SU-DHL-6 (cell line): Measurements from ENCODE around the gene UTP4.

Experiments
- H2AFZ ChIP-seq: fragments of 200-600 bp; sonication (generic); 2 replicates; pipeline ENCODE4 v1.6.1; 2014; ENCODE audit warnings: low read depth, mild to moderate bottlenecking, moderate library complexity, mixed read lengths, antibody characterized with exemption, low read length; ENCODE audit not compliant: severe bottlenecking
- H3F3A ChIP-seq: fragments of 200-600 bp; shearing (Covaris generic); 2 replicates; pipeline ENCODE4 v1.6.0; 2016; ENCODE audit warnings: antibody characterized with exemption, mild to moderate bottlenecking; ENCODE audit not compliant: insufficient read depth
- H3K27ac ChIP-seq: fragments of 200-600 bp; sonication (generic); 2 replicates; pipeline ENCODE4 v1.5.1; 2016; ENCODE audit warnings: low read depth, mild to moderate bottlenecking, low read length, moderate library complexity, mixed read lengths
- H3K27me3 ChIP-seq: fragments of 200-600 bp; sonication (generic), shearing (Covaris generic); 2 replicates; pipeline ENCODE4 v1.6.0; 2014; ENCODE audit warnings: mild to moderate bottlenecking, low read length
- H3K36me3 ChIP-seq: fragments of 200-600 bp; sonication (generic); 2 replicates; pipeline ENCODE4 v1.6.1; 2014; ENCODE audit warnings: mild to moderate bottlenecking, low read length, mixed read lengths
- H3K4me2 ChIP-seq: fragments of 300-600, 200-600 bp; shearing (Covaris generic), sonication (generic); 2 replicates; pipeline ENCODE4 v1.6.0; 2014; ENCODE audit warnings: low read length, low read depth, mild to moderate bottlenecking; ENCODE audit not compliant: poor library complexity, severe bottlenecking
- H3K4me3 ChIP-seq: fragments of 200-600 bp; sonication (generic); 2 replicates; pipeline ENCODE4 v1.5.1; 2014; ENCODE audit warnings: antibody characterized with exemption, low read length, mild to moderate bottlenecking, mixed read lengths; ENCODE audit not compliant: insufficient read depth, poor library complexity, severe bottlenecking
- H3K79me2 ChIP-seq: fragments of 200-600 bp; sonication (generic); 2 replicates; pipeline ENCODE4 v1.6.1; 2014; ENCODE audit warnings: mild to moderate bottlenecking, low read length, moderate library complexity; ENCODE audit not compliant: insufficient read depth
- H3K9ac ChIP-seq: fragments of 200-600 bp; sonication (generic); 2 replicates; pipeline ENCODE4 v1.7.0; 2014; ENCODE audit warnings: mild to moderate bottlenecking, low read length
- H3K9me2 ChIP-seq: fragments of 200-600 bp; sonication (generic); replicated peaks from 2 replicates; pipeline ENCODE4 v1.6.1; 2014; ENCODE audit warnings: low read length; ENCODE audit not compliant: insufficient read depth
- H3K9me3 ChIP-seq: fragments of 200-600 bp; sonication (generic); 2 replicates; pipeline ENCODE4 v1.6.1; 2014; ENCODE audit warnings: low read length, mixed read lengths; ENCODE audit not compliant: insufficient read depth
- H4K20me1 ChIP-seq: fragments of 200-600 bp; sonication (generic); 2 replicates; pipeline ENCODE4 v1.6.1; 2014; ENCODE audit warnings: low read depth, mild to moderate bottlenecking, antibody characterized with exemption, low read length, moderate library complexity, mixed read lengths
- CTCF ChIP-seq: fragments of 200-600 bp; sonication (generic); IDR thresholded peaks from one replicate; pipeline ENCODE4 v1.5.1; 2017; ENCODE audit warnings: antibody characterized with exemption, mild to moderate bottlenecking, low read length, moderate library complexity; ENCODE audit not compliant: insufficient read depth, poor library complexity, severe bottlenecking
- EZH2phosphoT487 ChIP-seq: fragments of 200-600 bp; sonication (generic), shearing (Covaris generic); conservative IDR thresholded peaks from 2 replicates; pipeline ENCODE4 v1.6.1; 2018; ENCODE audit warnings: mild to moderate bottlenecking, antibody characterized with exemption, low read length, moderate library complexity, mixed read lengths

UTP4 gene

GRCh38 chr16:69132424-69133252 is at the start of gene UTP4, which contains the start of gene CHTF8:
UTP4 (plus strand) TSS chr16:69132649; CDS start chr16:69133460, 811 bp downstream.
CHTF8 (minus strand) TSS chr16:69132588; CDS start chr16:69121458, 11,130 bp downstream.
- Histone ChIP-seq H3K9ac (peak within 1 kb of the TSS; percentile 99), H3K4me3 (peak within 1 kb of the TSS; percentile 87), H4K20me1 (peaks cover 11% of the 10 kb centered on the region; the same call in 1 of the 2 replicates), H3K27me3 (no peaks in the 10 kb centered on the region), H2AFZ (peak within 1 kb of the TSS; percentile 74), H3K36me3 (peaks cover 13% of the 10 kb centered on the region; the same call in 1 of the 2 replicates), H3K27ac (peak within 1 kb of the TSS; percentile 84), H3F3A (peaks cover 22% of the 10 kb centered on the region), H3K9me2 (no peaks in the 10 kb centered on the region), H3K9me3 (no peaks in the 10 kb centered on the region), H3K4me2 (peak within 1 kb of the TSS; percentile 92), H3K79me2 (peaks cover 93% of the 10 kb centered on the region)
- TF ChIP-seq EZH2phosphoT487 (no peak), CTCF (no peak)

- Histone ChIP-seq H3K4me2 (no peak overlapping the region), H2AFZ (no peak overlapping the region), H3F3A (no peaks in the 10 kb centered on the region), H3K27me3 (no peaks in the 10 kb centered on the region), H3K9me2 (no peaks in the 10 kb centered on the region), H3K9ac (no peak overlapping the region), H3K4me3 (no peak overlapping the region), H3K79me2 (no peaks in the 10 kb centered on the region), H3K9me3 (no peaks in the 10 kb centered on the region), H4K20me1 (no peaks in the 10 kb centered on the region), H3K27ac (no peak overlapping the region), H3K36me3 (no peaks in the 10 kb centered on the region)
- no peak for TF ChIP-seq EZH2phosphoT487
These were observed 49.0 kb upstream of the UTP4 start for GRCh38 chr16:69083306-69083941.

GRCh38 chr16:69084289-69084688 is 48.2 kb upstream of the UTP4 start:
- Histone ChIP-seq H3K4me2 (no peak overlapping the region), H2AFZ (no peak overlapping the region), H3F3A (no peaks in the 10 kb centered on the region), H3K9me2 (no peaks in the 10 kb centered on the region), H3K9ac (no peak overlapping the region), H3K9me3 (no peaks in the 10 kb centered on the region), H3K27ac (no peak overlapping the region), H3K36me3 (no peaks in the 10 kb centered on the region), H4K20me1 (no peaks in the 10 kb centered on the region), H3K4me3 (no peak overlapping the region), H3K79me2 (no peaks in the 10 kb centered on the region), H3K27me3 (no peaks in the 10 kb centered on the region)
- TF ChIP-seq EZH2phosphoT487 (no peak), CTCF (no peak)
